Epithelial cell of proximal tubule (primary cell): Measurements from ENCODE around the gene TMEM86B. TPM values are rescaled to one million over a fixed set of nuclear protein-coding genes. Genes with fewer than 3 reads are reported as not detected.

Experiments used
- DNase-seq: peaks from one replicate; pipeline ENCODE4 v3.0.0-alpha.2; 2011; ENCODE audit warnings: low read depth
- H3K4me3 ChIP-seq: 2 replicates; pipeline ENCODE4 v1.5.1; 2011; ENCODE audit warnings: low read depth, mild to moderate bottlenecking, low read length
- total RNA-seq: library from RNA; depleted of rRNA; stranded (reverse); fragments of >200 nt; gene quantifications from 2 replicates; pipeline ENCODE4 v1.2.3, GENCODE V29; 2015
- TF ChIP-seq, protein P1 (sequence below): conservative IDR thresholded peaks from 2 replicates; pipeline ENCODE4 v1.5.1; 2012; ENCODE audit warnings: low read depth, mild to moderate bottlenecking, low read length

Gene TMEM86B
- total RNA-seq, 1 donor from 2014 or later = 2.6 TPM

DNA sequence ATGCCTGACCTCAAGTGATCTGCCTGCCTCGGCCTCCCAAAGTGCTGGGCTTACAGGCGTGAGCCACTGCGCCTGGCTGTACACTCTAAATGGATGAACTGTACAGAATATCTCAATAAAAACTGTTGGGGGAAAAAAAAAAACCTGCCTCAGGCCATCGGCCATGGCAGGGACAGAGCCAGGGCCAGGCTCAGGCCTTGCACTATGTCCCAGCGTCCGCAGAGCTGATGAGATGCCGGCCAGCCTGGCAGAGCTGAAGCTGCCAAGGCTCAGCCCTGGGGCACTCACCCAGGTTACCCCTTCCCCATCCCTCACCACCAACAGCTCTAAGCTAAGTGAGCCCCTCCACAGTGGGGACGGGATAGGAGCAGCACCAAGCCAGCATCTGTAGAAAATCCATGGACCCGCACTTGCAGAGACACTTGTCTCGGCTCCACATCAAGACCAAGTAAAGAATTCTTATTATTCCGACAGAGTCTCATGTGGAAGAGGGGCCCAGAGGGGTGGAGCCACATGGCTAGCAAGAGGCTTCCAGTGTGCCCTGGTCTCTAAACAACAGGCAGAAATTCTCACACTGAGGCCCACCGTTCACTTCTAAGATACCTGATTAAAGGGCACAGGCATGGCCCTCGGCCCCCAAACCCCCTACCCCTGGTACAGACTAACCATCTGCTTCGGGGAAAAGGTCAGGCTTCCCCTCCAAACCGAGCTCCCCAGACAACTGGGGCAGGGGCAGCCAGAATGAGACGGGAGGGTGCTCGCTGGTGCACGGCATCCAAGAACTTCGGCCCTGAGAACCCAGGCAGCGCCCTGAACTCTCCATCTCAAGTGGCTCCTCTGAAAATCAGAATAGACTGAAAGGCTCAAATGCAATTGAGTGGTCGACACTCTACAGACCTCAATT, 24.4 kb upstream of the TMEM86B start:
- TF ChIP-seq, protein P1, sequence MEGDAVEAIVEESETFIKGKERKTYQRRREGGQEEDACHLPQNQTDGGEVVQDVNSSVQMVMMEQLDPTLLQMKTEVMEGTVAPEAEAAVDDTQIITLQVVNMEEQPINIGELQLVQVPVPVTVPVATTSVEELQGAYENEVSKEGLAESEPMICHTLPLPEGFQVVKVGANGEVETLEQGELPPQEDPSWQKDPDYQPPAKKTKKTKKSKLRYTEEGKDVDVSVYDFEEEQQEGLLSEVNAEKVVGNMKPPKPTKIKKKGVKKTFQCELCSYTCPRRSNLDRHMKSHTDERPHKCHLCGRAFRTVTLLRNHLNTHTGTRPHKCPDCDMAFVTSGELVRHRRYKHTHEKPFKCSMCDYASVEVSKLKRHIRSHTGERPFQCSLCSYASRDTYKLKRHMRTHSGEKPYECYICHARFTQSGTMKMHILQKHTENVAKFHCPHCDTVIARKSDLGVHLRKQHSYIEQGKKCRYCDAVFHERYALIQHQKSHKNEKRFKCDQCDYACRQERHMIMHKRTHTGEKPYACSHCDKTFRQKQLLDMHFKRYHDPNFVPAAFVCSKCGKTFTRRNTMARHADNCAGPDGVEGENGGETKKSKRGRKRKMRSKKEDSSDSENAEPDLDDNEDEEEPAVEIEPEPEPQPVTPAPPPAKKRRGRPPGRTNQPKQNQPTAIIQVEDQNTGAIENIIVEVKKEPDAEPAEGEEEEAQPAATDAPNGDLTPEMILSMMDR = no peak
- H3K4me3 ChIP-seq = no peak overlapping the region
- no peak for DNase-seq

DNA sequence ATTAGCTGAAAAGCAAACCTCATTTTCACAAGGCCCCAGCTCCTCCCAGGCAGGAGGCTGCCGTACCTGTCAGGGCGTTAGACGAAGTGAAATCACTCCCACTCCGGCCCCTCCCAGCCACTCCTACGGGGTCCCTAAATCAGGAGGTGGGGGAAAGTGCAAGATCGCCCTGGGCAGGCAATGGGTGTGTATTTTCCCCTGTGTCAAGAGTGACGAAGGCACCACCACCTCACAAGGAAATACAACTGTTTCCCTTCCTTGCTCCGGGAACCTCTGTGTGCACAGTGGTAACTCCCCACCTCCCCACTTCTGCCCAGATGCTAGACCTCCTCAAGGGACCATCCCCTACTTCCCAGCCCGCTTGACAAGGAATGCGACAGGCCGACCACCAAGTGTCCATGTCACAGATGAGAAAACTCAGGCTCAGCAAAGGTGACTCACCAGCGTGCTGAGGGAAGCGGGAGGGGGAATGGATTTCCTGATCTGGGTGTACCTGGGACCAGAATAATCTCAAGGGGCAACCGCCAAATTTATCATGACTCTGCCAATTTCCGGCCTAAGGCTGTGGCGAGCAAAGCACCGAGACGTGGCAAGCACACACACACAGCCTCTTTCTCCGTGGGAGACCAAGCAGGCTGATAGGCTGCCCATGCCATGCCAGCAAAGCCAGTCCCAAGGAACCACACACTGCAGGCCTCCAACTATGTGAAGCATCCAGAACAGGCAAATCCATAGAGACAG, 22.9 kb upstream of the TMEM86B start:
- no peak for DNase-seq

DNA sequence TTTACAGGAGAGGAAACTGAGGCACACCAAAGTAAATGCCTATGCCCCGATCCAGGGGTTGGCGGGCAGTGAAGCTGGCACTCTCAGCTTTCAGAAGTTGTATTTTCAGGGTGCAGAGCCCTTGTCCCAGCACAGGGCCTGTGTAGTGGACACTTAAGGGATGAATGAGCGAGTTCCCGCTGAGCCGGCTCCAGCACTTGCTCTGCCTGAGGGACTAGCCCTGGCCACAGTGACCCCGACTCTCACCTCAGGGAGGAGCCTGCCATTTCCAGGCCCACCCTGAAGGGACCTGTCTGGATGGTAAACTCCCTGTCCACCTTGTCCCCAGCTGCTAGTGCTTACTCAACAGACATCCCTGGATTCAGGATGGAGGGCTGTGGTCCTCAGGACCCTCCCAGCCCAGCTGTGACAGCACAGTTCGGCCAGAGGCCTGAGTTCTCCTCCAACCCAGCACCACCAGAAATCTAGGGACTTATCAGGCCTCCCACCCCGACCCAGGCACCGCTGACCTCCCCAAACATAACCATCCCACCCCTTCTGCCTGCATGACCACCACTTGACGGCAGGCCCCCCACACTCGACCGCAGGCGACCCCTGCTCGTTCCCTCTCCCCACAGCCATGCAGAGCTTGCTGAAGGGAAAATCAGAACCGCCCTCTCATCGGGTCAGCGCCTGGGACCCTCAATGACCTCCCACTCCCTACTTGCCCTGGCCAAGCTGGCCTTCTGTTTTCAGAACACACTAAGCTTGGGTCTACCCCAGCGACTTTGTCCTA, 21.9 kb upstream of the TMEM86B start:
- TF ChIP-seq, protein P1 = no peak
- H3K4me3 ChIP-seq = no peak overlapping the region
- DNase-seq = no peak

More for the DNA sequence above, 22.9 kb upstream of the TMEM86B start:
- no peak overlapping the region for H3K4me3 ChIP-seq
- TF ChIP-seq, protein P1 = no peak

DNA sequence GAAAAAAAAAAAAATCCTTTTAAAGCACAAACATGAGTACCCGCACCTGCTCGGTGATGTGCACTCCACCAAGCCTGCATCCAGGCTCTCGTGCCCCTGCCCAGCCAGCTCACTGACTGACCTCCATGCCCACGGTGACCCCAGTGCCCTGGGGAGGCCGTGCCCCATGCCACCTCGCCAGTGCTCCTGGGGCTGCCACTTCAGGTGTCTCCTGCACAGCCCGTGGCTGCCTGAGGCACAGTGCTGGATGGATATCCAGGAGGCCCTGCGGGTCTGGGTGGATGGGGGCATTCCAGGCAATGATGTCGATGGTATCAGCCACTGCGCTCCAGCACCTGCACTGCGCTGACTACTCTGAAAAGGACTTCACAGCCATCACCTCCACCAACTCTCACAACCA, 21.3 kb upstream of the TMEM86B start:
- TF ChIP-seq, protein P1 = no peak
- no peak for DNase-seq

DNA sequence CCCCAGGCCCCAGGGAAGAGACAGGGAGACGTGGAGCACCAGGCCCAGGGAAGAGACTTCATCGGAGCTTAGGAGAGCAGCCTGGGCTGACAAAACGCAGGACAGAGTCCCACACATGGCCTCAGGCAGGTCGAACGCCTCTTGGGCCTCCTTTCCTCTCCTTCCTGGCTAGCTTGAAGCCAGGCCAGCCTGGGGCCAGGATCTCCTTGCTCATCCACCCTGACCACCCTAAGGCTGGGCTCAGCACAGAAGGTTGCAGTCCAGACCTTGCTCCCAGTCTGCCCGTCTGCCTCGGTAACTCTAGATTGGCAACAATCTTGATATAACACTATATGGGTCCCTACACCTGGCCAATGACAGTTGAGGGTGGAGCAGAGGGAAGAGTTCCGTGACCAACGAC, 20.1 kb upstream of the TMEM86B start:
- no peak overlapping the region for H3K4me3 ChIP-seq
- TF ChIP-seq, protein P1 = no peak
- DNase-seq = no peak

More for the DNA sequence above, 21.3 kb upstream of the TMEM86B start:
- H3K4me3 ChIP-seq = no peak overlapping the region

DNA sequence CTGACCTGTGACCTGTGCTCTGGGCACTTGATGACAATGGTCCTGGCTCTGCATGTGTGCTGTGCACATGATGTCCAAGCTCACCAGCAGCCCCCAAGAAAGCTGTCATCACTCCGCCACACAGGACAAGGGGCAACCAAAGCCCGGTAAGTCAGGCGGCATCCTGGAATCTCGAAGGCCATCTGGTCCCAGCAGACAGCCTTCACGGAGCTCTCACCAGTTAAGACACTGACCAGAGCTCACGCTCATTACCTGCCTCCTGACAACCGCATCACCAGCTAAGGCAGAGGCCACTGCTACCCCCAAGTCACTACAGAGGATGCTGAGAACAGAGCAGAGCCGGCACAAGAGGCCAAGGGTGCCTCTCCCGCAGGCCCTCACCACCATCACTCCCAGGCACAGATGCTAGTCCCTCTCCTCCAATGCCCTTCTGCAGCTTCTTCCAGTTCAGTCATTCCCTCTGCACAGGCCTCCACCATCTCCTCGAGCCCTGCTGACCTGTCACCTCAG, 19.7 kb upstream of the TMEM86B start:
- TF ChIP-seq, protein P1 = no peak
- no peak for DNase-seq
- no peak overlapping the region for H3K4me3 ChIP-seq
